Stomach (tissue), 4 donors: ENCODE measurements around the gene FBXW11.

Source experiments
- EP300 ChIP-seq: sonication (generic); formaldehyde crosslinking; IDR thresholded peaks from one replicate; pipeline ENCODE4 v1.6.1; 2017; ENCODE audit warnings: antibody characterized with exemption
- POLR2AphosphoS5 ChIP-seq, 3 donors: sonication (generic); formaldehyde crosslinking; IDR thresholded peaks; one replicate each; pipeline ENCODE4 v1.6.1; 2016; ENCODE audit warnings: antibody characterized with exemption in 3 of 3

- TF ChIP-seq EP300 (no peak), POLR2AphosphoS5 (IDR thresholded peaks at IDR 0.05) (no peak)
Measured at GRCh38 chr5:172046593-172046992, 40.2 kb upstream of the FBXW11 start.
